Nephron progenitor cell (in vitro differentiated cells): ENCODE measurements around the gene TMEM62.

Experiments used
- DNase-seq: peaks from one replicate; pipeline ENCODE4 v3.0.0; 2021
- H3K27ac Mint-ChIP-seq: 2 replicates; pipeline ENCODE4 v1.8.0; 2021; ENCODE audit warnings: mild to moderate bottlenecking, moderate library complexity, mixed read lengths
- H3K27me3 Mint-ChIP-seq: 2 replicates; pipeline ENCODE4 v1.8.0; 2021; ENCODE audit warnings: mild to moderate bottlenecking, low read depth, mixed read lengths; ENCODE audit not compliant: poor library complexity
- H3K36me3 Mint-ChIP-seq: 2 replicates; pipeline ENCODE4 v1.8.0; 2021; ENCODE audit warnings: low read depth, mixed read lengths
- H3K4me1 Mint-ChIP-seq: 2 replicates; pipeline ENCODE4 v1.8.0; 2021; ENCODE audit warnings: mixed read lengths
- H3K4me3 Mint-ChIP-seq: 2 replicates; pipeline ENCODE4 v1.8.0; 2021; ENCODE audit warnings: mild to moderate bottlenecking, moderate library complexity, mixed read lengths
- H3K9me3 Mint-ChIP-seq: 2 replicates; pipeline ENCODE4 v1.8.0; 2021; ENCODE audit warnings: mild to moderate bottlenecking, moderate library complexity, mixed read lengths
- TF ChIP-seq, protein P1 (sequence below): fragments of 200-600 bp; sonication (generic); IDR thresholded peaks from 2 replicates; pipeline ENCODE4 v1.5.0; 2021; ENCODE audit warnings: antibody characterized with exemption

The TMEM62 gene

DNA sequence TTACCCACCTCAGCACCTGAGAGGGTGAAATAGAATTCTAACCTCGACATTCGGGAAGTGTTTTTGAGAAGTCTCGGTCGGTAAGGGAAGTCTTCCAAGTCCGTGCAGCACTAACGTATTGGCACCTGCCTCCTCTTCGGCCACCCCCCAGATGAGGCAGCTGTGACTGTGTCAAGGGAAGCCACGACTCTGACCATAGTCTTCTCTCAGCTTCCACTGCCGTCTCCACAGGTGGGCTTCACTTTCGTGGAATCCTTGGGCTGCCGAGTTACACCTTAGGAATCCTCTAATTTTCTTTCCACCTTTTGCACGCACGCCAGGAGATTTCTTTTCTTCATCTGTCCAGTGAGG is 52.6 kb downstream of the TMEM62 start:
- Mint-ChIP-seq H3K4me1 (peaks cover 11% of the 10 kb centered on the region), H3K4me3 (peak overlapping the region; percentile 94), H3K9me3 (no peaks in the 10 kb centered on the region), H3K36me3 (peaks cover 14% of the 10 kb centered on the region), H3K27ac (peak overlapping the region; percentile 49), H3K27me3 (no peaks in the 10 kb centered on the region)
- TF ChIP-seq, protein P1, sequence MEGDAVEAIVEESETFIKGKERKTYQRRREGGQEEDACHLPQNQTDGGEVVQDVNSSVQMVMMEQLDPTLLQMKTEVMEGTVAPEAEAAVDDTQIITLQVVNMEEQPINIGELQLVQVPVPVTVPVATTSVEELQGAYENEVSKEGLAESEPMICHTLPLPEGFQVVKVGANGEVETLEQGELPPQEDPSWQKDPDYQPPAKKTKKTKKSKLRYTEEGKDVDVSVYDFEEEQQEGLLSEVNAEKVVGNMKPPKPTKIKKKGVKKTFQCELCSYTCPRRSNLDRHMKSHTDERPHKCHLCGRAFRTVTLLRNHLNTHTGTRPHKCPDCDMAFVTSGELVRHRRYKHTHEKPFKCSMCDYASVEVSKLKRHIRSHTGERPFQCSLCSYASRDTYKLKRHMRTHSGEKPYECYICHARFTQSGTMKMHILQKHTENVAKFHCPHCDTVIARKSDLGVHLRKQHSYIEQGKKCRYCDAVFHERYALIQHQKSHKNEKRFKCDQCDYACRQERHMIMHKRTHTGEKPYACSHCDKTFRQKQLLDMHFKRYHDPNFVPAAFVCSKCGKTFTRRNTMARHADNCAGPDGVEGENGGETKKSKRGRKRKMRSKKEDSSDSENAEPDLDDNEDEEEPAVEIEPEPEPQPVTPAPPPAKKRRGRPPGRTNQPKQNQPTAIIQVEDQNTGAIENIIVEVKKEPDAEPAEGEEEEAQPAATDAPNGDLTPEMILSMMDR, result no peak
- no peak for DNase-seq

DNA sequence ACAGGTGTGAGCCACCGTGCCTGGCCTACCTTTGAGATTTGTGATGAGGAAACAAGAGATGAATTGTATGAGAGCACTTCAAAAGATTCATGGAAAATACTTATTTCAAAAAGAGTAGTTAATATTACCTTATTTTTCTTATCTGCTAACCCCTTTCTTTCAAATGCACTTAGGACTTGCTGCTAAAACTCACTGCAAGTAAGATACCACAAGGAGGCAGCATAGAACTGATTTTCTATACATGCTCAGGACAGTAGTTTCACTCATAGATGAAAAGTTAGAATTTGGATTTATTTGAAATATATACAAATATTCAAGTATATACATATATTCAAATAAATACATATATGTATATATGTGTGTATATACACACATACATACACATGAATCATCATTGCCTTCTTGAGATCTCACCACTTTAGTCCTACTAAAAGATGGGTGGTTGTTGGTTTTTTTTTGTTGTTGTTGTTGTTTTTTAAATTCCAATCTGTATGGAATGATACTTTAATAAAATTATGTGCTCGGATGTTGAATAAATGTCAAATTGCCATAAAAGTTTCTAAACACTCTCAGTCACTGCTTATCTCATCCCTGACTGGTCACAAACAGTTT is 54.3 kb downstream of the TMEM62 start:
- peaks cover 22% of the 10 kb centered on the region for H3K36me3 Mint-ChIP-seq
- H3K9me3 Mint-ChIP-seq, result no peaks in the 10 kb centered on the region
- peaks cover 11% of the 10 kb centered on the region for H3K4me1 Mint-ChIP-seq
- no peak for DNase-seq
- H3K27me3 Mint-ChIP-seq, result no peaks in the 10 kb centered on the region
- TF ChIP-seq, protein P1, result peak; percentile 57
- H3K4me3 Mint-ChIP-seq, result peak overlapping the region; percentile 94
- no peak overlapping the region for H3K27ac Mint-ChIP-seq

DNA sequence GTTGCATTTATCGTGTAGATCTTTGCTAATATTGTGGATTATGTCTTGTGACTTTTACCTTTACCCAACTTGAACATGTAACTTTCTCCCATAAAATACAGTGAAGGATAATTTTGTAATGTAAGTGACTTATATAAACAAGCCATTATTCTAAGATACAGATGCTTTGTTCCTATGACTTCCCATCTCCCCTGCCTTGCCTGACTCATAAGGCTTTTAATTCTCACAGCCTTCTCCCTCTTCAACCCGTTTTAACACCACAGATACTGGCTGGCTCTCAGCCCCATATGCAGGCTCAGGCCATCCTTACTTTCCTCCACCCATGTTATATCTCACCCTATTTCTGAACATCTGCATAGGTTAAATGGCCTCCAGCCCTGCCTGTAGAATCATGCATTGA is 55.9 kb downstream of the TMEM62 start:
- H3K36me3 Mint-ChIP-seq, result peaks cover 28% of the 10 kb centered on the region
- no peaks in the 10 kb centered on the region for H3K9me3 Mint-ChIP-seq
- no peak for DNase-seq
- no peak overlapping the region for H3K27ac Mint-ChIP-seq
- peaks cover 11% of the 10 kb centered on the region for H3K4me1 Mint-ChIP-seq
- TF ChIP-seq, protein P1, result no peak
- no peaks in the 10 kb centered on the region for H3K27me3 Mint-ChIP-seq
- H3K4me3 Mint-ChIP-seq, result no peak overlapping the region

DNA sequence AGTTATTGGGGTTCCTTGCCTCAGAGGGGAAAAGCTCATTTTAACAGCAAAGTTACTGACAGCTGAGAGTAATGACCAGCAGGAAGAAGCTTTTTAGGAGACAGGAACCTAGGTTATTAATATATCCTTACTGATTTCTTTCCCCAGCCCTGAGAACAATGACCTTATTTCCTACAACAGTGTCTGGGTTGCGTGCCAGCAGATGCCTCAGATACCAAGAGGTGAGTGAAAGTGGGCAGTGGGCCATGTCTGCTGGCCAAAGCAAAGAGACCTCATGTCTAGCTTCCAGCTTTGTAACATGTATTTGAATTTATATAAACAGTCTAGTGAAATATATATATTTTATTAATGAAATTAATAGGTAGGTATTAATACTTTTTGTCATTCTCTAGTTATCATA is 56.8 kb downstream of the TMEM62 start:
- no peak overlapping the region for H3K4me3 Mint-ChIP-seq
- H3K27ac Mint-ChIP-seq, result no peak overlapping the region
- H3K36me3 Mint-ChIP-seq, result peaks cover 35% of the 10 kb centered on the region
- H3K9me3 Mint-ChIP-seq, result no peaks in the 10 kb centered on the region
- H3K27me3 Mint-ChIP-seq, result no peaks in the 10 kb centered on the region
- H3K4me1 Mint-ChIP-seq, result peaks cover 11% of the 10 kb centered on the region
- TF ChIP-seq, protein P1, result no peak
- no peak for DNase-seq

DNA sequence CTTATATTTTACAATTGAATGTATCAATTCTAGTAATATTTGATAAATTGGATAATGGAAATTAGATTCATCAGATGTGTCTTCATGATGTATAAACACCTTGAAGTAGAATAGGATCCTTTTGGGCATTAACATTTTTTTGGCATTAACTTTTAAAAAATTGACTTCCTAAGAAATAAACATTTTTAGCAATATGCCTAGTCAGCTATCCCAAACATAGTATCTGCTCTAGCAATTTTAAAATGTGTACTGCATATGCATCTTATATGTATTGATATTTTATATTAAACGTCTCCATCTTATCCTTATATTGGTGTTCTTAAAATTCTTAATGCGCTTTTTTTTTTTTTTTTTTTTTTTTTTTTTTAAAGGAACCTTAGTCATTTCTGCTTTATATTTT is 60.3 kb downstream of the TMEM62 start:
- peaks cover 58% of the 10 kb centered on the region for H3K36me3 Mint-ChIP-seq
- no peaks in the 10 kb centered on the region for H3K4me1 Mint-ChIP-seq
- TF ChIP-seq, protein P1, result no peak
- no peak overlapping the region for H3K27ac Mint-ChIP-seq
- no peak overlapping the region for H3K4me3 Mint-ChIP-seq
- no peaks in the 10 kb centered on the region for H3K27me3 Mint-ChIP-seq
- DNase-seq, result no peak
- peaks cover 9% of the 10 kb centered on the region for H3K9me3 Mint-ChIP-seq

DNA sequence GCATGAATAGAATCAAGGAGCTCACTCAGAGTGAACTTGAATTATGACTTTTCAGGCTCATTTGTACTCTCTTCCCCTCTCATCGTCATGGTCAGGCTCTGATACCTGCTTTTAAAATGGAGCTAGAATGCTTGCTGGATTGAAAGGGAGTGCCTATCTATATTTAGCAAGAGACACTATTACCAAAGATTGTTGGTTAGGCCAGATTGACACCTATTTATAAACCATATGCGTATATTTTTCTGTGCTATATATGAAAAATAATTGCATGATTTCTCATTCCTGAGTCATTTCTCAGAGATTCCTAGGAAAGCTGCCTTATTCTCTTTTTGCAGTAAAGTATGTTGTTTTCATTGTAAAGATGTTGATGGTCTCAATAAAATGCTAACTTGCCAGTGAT is 61.4 kb downstream of the TMEM62 start:
- Mint-ChIP-seq H3K27ac (no peak overlapping the region), H3K36me3 (peaks cover 54% of the 10 kb centered on the region), H3K4me3 (no peak overlapping the region), H3K27me3 (peaks cover 3% of the 10 kb centered on the region), H3K9me3 (peaks cover 9% of the 10 kb centered on the region), H3K4me1 (no peaks in the 10 kb centered on the region)
- no peak for DNase-seq
- TF ChIP-seq, protein P1, result no peak
